ENCODE data around the gene CFAP47. TPM values are rescaled to one million over a fixed set of nuclear protein-coding genes. Genes with fewer than 3 reads are reported as not detected.

Gene CFAP47
- total RNA-seq, 6 donors from 2014 or later = 0.03 to 38.0 (median 6.3) TPM

- 83% methylated on average over 1 of the region's 1 CpG; no CpG with 5 or more reads in 1 of the 2 donors for WGBS, 2 donors
- Histone ChIP-seq H3K4me1 (no peaks in the 10 kb centered on the region), H3K36me3 (no peaks in the 10 kb centered on the region), H3K4me3 (no peak overlapping the region), H3K9me3 (no peaks in the 10 kb centered on the region), H3K27me3 (no peaks in the 10 kb centered on the region), H3K27ac (no peak overlapping the region)
- peak in 1 of 2 donors; percentile 40 for ATAC-seq (ENCODE audit: low FRiP score in 2 of 2)
- no peak for TF ChIP-seq POLR2AphosphoS5 (IDR thresholded peaks at IDR 0.05)
- no peak for TF ChIP-seq CTCF (IDR thresholded peaks at IDR 0.05)
- TF ChIP-seq EP300 (IDR thresholded peaks at IDR 0.05) = no peak
- no peak for TF ChIP-seq POLR2A (IDR thresholded peaks at IDR 0.05)
- peak in 1 of 2 donors; percentile 28 for DNase-seq
Observed at GRCh38 chrX:36241397-36241796, 321.9 kb downstream of the CFAP47 start.

- no peak for DNase-seq
- no peak overlapping the region for H3K27ac ChIP-seq
- no peaks in the 10 kb centered on the region for H3K36me3 ChIP-seq
- H3K4me1 ChIP-seq = no peaks in the 10 kb centered on the region
- peak in 1 of 2 donors; percentile 46 for ATAC-seq (ENCODE audit: low FRiP score in 2 of 2)
- 82 to 100% methylated on average over 1 to 5 of the region's 5 CpGs for WGBS, 2 donors
- no peaks in the 10 kb centered on the region for H3K9me3 ChIP-seq
- no peak overlapping the region for H3K4me3 ChIP-seq
- TF ChIP-seq EP300 (IDR thresholded peaks at IDR 0.05) (no peak), POLR2AphosphoS5 (IDR thresholded peaks at IDR 0.05) (no peak), POLR2A (IDR thresholded peaks at IDR 0.05) (no peak), CTCF (IDR thresholded peaks at IDR 0.05) (no peak)
- H3K27me3 ChIP-seq = no peaks in the 10 kb centered on the region
Observed at GRCh38 chrX:36266155-36266554, 346.6 kb downstream of the CFAP47 start.

GRCh38 chrX:36310136-36310535 lies 390.6 kb downstream of the CFAP47 start:
- DNase-seq = no peak
- no peaks in the 10 kb centered on the region for H3K36me3 ChIP-seq
- no peak for TF ChIP-seq POLR2A (IDR thresholded peaks at IDR 0.05)
- TF ChIP-seq CTCF (IDR thresholded peaks at IDR 0.05) = no peak
- no peak for TF ChIP-seq POLR2AphosphoS5 (IDR thresholded peaks at IDR 0.05)
- no peak for TF ChIP-seq EP300 (IDR thresholded peaks at IDR 0.05)
- H3K27me3 ChIP-seq = no peaks in the 10 kb centered on the region
- H3K4me1 ChIP-seq = no peaks in the 10 kb centered on the region
- no peak overlapping the region for H3K4me3 ChIP-seq
- H3K27ac ChIP-seq = no peak overlapping the region
- H3K9me3 ChIP-seq = no peaks in the 10 kb centered on the region
- WGBS, 2 donors = 41 to 63% methylated on average over 1 of the region's 1 CpG
- no peak for ATAC-seq (ENCODE audit: low FRiP score in 2 of 2)

GRCh38 chrX:36314303-36314702 lies 394.8 kb downstream of the CFAP47 start:
- Histone ChIP-seq H3K9me3 (no peaks in the 10 kb centered on the region), H3K36me3 (no peaks in the 10 kb centered on the region), H3K4me1 (no peaks in the 10 kb centered on the region), H3K27ac (no peak overlapping the region), H3K27me3 (no peaks in the 10 kb centered on the region), H3K4me3 (no peak overlapping the region)
- ATAC-seq (ENCODE audit: low FRiP score in 2 of 2) (no peak), DNase-seq (no peak)
- TF ChIP-seq POLR2AphosphoS5 (IDR thresholded peaks at IDR 0.05) = no peak
- no peak for TF ChIP-seq EP300 (IDR thresholded peaks at IDR 0.05)
- TF ChIP-seq CTCF (IDR thresholded peaks at IDR 0.05) = no peak
- TF ChIP-seq POLR2A (IDR thresholded peaks at IDR 0.05) = no peak
- 59 to 67% methylated on average over 3 of the region's 3 CpGs for WGBS, 2 donors

GRCh38 chrX:36334572-36334971 lies 415.0 kb downstream of the CFAP47 start:
- TF ChIP-seq POLR2A (IDR thresholded peaks at IDR 0.05) (no peak), CTCF (IDR thresholded peaks at IDR 0.05) (no peak), EP300 (IDR thresholded peaks at IDR 0.05) (no peak), POLR2AphosphoS5 (IDR thresholded peaks at IDR 0.05) (no peak)
- Histone ChIP-seq H3K9me3 (no peaks in the 10 kb centered on the region), H3K4me3 (no peak overlapping the region), H3K36me3 (no peaks in the 10 kb centered on the region), H3K27ac (no peak overlapping the region), H3K27me3 (no peaks in the 10 kb centered on the region), H3K4me1 (no peaks in the 10 kb centered on the region)
- WGBS, 2 donors = 76 to 82% methylated on average over 1 of the region's 1 CpG
- DNase-seq (no peak), ATAC-seq (ENCODE audit: low FRiP score in 2 of 2) (no peak)
